ENCODE results near the gene CNDP1.

CNDP1 gene

DNA sequence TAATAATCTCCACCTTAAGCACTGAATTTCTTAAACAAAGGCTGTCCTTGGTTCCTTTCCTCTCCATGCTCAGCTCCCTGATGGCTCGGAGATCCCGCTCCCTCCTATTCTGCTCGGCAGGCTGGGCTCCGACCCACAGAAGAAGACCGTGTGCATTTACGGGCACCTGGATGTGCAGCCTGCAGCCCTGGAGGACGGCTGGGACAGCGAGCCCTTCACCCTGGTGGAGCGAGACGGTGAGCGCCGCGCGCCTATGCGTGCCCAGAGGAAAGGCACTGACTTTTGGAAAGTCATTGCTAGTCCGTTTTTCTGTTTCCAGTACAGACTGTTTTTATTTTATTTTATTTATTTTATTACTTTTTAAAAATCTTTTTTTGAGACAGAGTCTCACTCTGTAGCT, 28.5 kb upstream of the CNDP1 start:
- H2BK12ac ChIP-seq (ENCODE audit: low read length), result no peak overlapping the region
- H3K27ac ChIP-seq (replicated peaks; ENCODE audit: low read length), result no peak overlapping the region
- no peak overlapping the region for H3K9ac ChIP-seq (ENCODE audit: low read depth, low read length, poor library complexity)
- H4K8ac ChIP-seq (ENCODE audit: low read depth, low read length), result no peak overlapping the region
- H4K91ac ChIP-seq (ENCODE audit: low read depth, low read length, poor library complexity), result no peak overlapping the region
- peaks cover 0 to 3% (median 0%) of the 10 kb centered on the region in 3 experiments for H3K27me3 ChIP-seq (ENCODE audit: control insufficient read depth in 3 of 3, insufficient read depth in 3 of 3, low read depth in 1 of 3, low read length in 3 of 3)
- H3K4me3 ChIP-seq (ENCODE audit: low read length in 2 of 2), result no peak overlapping the region
- H3K14ac ChIP-seq (ENCODE audit: low read length), result no peak overlapping the region
- no peak overlapping the region for H2AFZ ChIP-seq (ENCODE audit: low read length)
- H3K4me2 ChIP-seq (ENCODE audit: insufficient read depth, low read length, poor library complexity, severe bottlenecking), result no peak overlapping the region
- peaks cover 0 to 3% of the 10 kb centered on the region in 2 donors for H3K4me1 ChIP-seq (ENCODE audit: control insufficient read depth in 2 of 2, insufficient read depth in 1 of 2, low read depth in 1 of 2, low read length in 2 of 2)
- no peak for DNase-seq (ENCODE audit: low spot score)
- H3K18ac ChIP-seq (ENCODE audit: low read length), result no peak overlapping the region
- H2BK120ac ChIP-seq (ENCODE audit: low read depth, low read length), result no peak overlapping the region
- peaks cover 46 to 94% of the 10 kb centered on the region in 2 donors for H3K36me3 ChIP-seq (replicated peaks in 1 of 2; ENCODE audit: control insufficient read depth in 2 of 2, insufficient read depth in 2 of 2, low read length in 2 of 2)
- H3K79me1 ChIP-seq (ENCODE audit: low read depth, low read length), result peaks cover 5% of the 10 kb centered on the region
- no peak overlapping the region for H2BK15ac ChIP-seq (ENCODE audit: low read length)
- no CpG with 5 or more reads among the region's 16 CpGs for WGBS, 2 donors (ENCODE audit: extremely low coverage in 2 of 2, insufficient read length in 2 of 2, insufficient replicate concordance in 1 of 2)
- no peak overlapping the region for H3K23ac ChIP-seq (ENCODE audit: low read depth, low read length, poor library complexity)
- no peak overlapping the region for H3K4ac ChIP-seq (ENCODE audit: low read length)
- H2AK5ac ChIP-seq (ENCODE audit: low read depth, low read length), result no peak overlapping the region
- H2BK5ac ChIP-seq (ENCODE audit: low read length), result no peak overlapping the region
- H3K9me3 ChIP-seq (replicated peaks in 1 of 2; ENCODE audit: control insufficient read depth in 2 of 2, insufficient read depth in 1 of 2, low read depth in 1 of 2, low read length in 2 of 2), result no peaks in the 10 kb centered on the region

DNA sequence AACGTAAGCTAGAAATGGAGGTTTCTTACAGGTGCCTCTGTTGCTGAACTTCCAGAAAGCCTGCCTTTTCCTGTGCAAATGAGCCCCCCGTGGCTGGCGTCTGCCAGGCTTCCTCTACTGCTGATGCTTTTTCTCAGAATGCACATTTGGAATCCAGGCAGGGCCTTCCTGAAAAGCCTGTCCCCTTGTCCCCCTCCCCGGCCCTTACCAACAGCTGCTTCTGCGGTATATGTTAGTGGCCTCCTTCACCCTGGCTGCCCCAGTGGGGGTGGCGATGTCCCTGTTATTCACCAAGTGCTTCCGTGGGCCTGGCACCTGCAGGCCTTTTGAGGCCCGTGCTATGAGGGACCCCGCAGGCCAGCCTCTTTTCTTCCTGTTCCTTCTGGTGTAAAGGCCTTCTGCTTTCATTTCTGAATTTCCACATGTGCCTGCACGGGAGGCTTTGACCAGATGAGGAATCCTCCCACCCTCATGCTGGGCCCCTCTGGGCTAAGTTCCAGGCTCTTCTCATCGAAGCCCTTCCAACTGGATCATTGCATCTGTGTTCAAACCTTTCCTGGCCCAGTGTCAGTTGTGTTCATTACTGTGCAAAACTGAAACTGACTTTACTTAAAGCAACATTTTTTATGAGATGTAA, 27.7 kb upstream of the CNDP1 start:
- Histone ChIP-seq H4K8ac (ENCODE audit: low read depth, low read length) (no peak overlapping the region), H3K4ac (ENCODE audit: low read length) (no peak overlapping the region), H2AK5ac (ENCODE audit: low read depth, low read length) (no peak overlapping the region), H3K4me2 (ENCODE audit: insufficient read depth, low read length, poor library complexity, severe bottlenecking) (no peak overlapping the region), H3K4me1 (ENCODE audit: control insufficient read depth in 2 of 2, insufficient read depth in 1 of 2, low read depth in 1 of 2, low read length in 2 of 2) (no peaks in the 10 kb centered on the region), H3K14ac (ENCODE audit: low read length) (no peak overlapping the region), H2BK5ac (ENCODE audit: low read length) (no peak overlapping the region), H3K79me1 (ENCODE audit: low read depth, low read length) (peaks cover 5% of the 10 kb centered on the region), H3K36me3 (replicated peaks in 1 of 2; ENCODE audit: control insufficient read depth in 2 of 2, insufficient read depth in 2 of 2, low read length in 2 of 2) (peaks cover 45 to 93% of the 10 kb centered on the region in 2 donors), H2BK15ac (ENCODE audit: low read length) (no peak overlapping the region), H3K27me3 (ENCODE audit: control insufficient read depth in 3 of 3, insufficient read depth in 3 of 3, low read depth in 1 of 3, low read length in 3 of 3) (no peaks in the 10 kb centered on the region), H2BK12ac (ENCODE audit: low read length) (no peak overlapping the region), H2AFZ (ENCODE audit: low read length) (no peak overlapping the region), H2BK120ac (ENCODE audit: low read depth, low read length) (no peak overlapping the region), H4K91ac (ENCODE audit: low read depth, low read length, poor library complexity) (no peak overlapping the region), H3K23ac (ENCODE audit: low read depth, low read length, poor library complexity) (no peak overlapping the region), H3K4me3 (ENCODE audit: low read length in 2 of 2) (no peak overlapping the region), H3K9me3 (replicated peaks in 1 of 2; ENCODE audit: control insufficient read depth in 2 of 2, insufficient read depth in 1 of 2, low read depth in 1 of 2, low read length in 2 of 2) (no peaks in the 10 kb centered on the region), H3K18ac (ENCODE audit: low read length) (no peak overlapping the region), H3K9ac (ENCODE audit: low read depth, low read length, poor library complexity) (no peak overlapping the region), H3K27ac (replicated peaks; ENCODE audit: low read length) (no peak overlapping the region)
- no peak for DNase-seq (ENCODE audit: low spot score)
- WGBS, 2 donors (ENCODE audit: extremely low coverage in 2 of 2, insufficient read length in 2 of 2, insufficient replicate concordance in 1 of 2), result no CpG with 5 or more reads among the region's 11 CpGs

DNA sequence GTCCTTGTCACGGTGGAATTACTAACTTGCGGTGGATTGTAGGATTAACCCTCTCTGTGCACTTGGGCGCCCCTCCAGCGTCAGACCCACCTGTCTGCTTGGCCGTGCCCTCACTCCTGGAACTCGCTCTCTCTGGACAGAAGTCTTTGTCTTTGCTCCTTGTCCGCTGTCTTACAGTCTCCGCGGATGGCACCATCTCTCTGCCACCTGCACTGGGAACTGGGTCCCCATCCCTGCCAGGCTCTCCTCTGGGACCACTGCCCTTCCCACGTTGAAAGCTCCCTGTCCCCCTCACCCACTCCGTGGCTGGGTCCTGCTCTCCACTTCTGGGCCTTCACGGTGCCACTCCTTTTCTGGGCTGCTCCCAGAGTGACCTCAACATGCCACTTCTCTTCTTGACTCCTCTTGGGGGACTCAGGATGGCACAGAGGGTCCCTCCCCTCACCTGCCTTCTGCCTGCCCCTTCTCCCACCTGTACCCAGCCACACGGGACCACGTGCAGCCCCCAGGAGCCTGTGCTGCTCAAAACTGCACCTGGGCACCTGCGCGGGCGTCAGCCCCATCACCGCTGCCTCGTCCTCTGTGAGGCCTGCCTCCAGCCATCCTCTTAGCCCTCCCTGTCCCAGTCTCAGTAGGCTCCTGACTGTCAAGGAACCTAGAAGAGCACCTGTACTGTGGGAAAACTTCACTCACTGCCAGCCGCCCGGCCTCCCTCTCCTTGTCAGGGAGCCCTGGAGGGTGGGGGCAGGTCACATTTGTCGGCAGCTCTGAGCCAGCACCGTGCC, 27.0 kb upstream of the CNDP1 start:
- no peaks in the 10 kb centered on the region for H3K4me1 ChIP-seq (ENCODE audit: control insufficient read depth in 2 of 2, insufficient read depth in 1 of 2, low read depth in 1 of 2, low read length in 2 of 2)
- H2AK5ac ChIP-seq (ENCODE audit: low read depth, low read length), result no peak overlapping the region
- H3K27ac ChIP-seq (replicated peaks; ENCODE audit: low read length), result no peak overlapping the region
- no peak overlapping the region for H4K8ac ChIP-seq (ENCODE audit: low read depth, low read length)
- H3K4me3 ChIP-seq (ENCODE audit: low read length in 2 of 2), result no peak overlapping the region
- no peak overlapping the region for H2BK120ac ChIP-seq (ENCODE audit: low read depth, low read length)
- H3K9me3 ChIP-seq (replicated peaks in 1 of 2; ENCODE audit: control insufficient read depth in 2 of 2, insufficient read depth in 1 of 2, low read depth in 1 of 2, low read length in 2 of 2), result no peaks in the 10 kb centered on the region
- H2BK5ac ChIP-seq (ENCODE audit: low read length), result no peak overlapping the region
- H3K4me2 ChIP-seq (ENCODE audit: insufficient read depth, low read length, poor library complexity, severe bottlenecking), result no peak overlapping the region
- H3K4ac ChIP-seq (ENCODE audit: low read length), result no peak overlapping the region
- H3K23ac ChIP-seq (ENCODE audit: low read depth, low read length, poor library complexity), result no peak overlapping the region
- no peak for DNase-seq (ENCODE audit: low spot score)
- peaks cover 5% of the 10 kb centered on the region for H3K79me1 ChIP-seq (ENCODE audit: low read depth, low read length)
- H3K27me3 ChIP-seq (ENCODE audit: control insufficient read depth in 3 of 3, insufficient read depth in 3 of 3, low read depth in 1 of 3, low read length in 3 of 3), result no peaks in the 10 kb centered on the region
- H3K14ac ChIP-seq (ENCODE audit: low read length), result no peak overlapping the region
- no peak overlapping the region for H3K18ac ChIP-seq (ENCODE audit: low read length)
- H4K91ac ChIP-seq (ENCODE audit: low read depth, low read length, poor library complexity), result no peak overlapping the region
- H2BK15ac ChIP-seq (ENCODE audit: low read length), result no peak overlapping the region
- no peak overlapping the region for H2AFZ ChIP-seq (ENCODE audit: low read length)
- H3K9ac ChIP-seq (ENCODE audit: low read depth, low read length, poor library complexity), result no peak overlapping the region
- no peak overlapping the region for H2BK12ac ChIP-seq (ENCODE audit: low read length)
- WGBS, 2 donors (ENCODE audit: extremely low coverage in 2 of 2, insufficient read length in 2 of 2, insufficient replicate concordance in 1 of 2), result no CpG with 5 or more reads among the region's 23 CpGs
- peaks cover 51 to 95% of the 10 kb centered on the region in 2 donors for H3K36me3 ChIP-seq (replicated peaks in 1 of 2; ENCODE audit: control insufficient read depth in 2 of 2, insufficient read depth in 2 of 2, low read length in 2 of 2)

GRCh38 chr18:74507927-74508326, 26.4 kb upstream of the CNDP1 start:
- no peak overlapping the region for H3K27ac ChIP-seq (replicated peaks; ENCODE audit: low read length)
- H3K4me1 ChIP-seq (ENCODE audit: control insufficient read depth in 2 of 2, insufficient read depth in 1 of 2, low read depth in 1 of 2, low read length in 2 of 2), result no peaks in the 10 kb centered on the region
- H3K4me2 ChIP-seq (ENCODE audit: insufficient read depth, low read length, poor library complexity, severe bottlenecking), result no peak overlapping the region
- H2BK5ac ChIP-seq (ENCODE audit: low read length), result no peak overlapping the region
- H3K4me3 ChIP-seq (ENCODE audit: low read length in 2 of 2), result no peak overlapping the region
- no peak overlapping the region for H2BK15ac ChIP-seq (ENCODE audit: low read length)
- no peaks in the 10 kb centered on the region for H3K9me3 ChIP-seq (replicated peaks in 1 of 2; ENCODE audit: control insufficient read depth in 2 of 2, insufficient read depth in 1 of 2, low read depth in 1 of 2, low read length in 2 of 2)
- H3K4ac ChIP-seq (ENCODE audit: low read length), result no peak overlapping the region
- no peak overlapping the region for H4K91ac ChIP-seq (ENCODE audit: low read depth, low read length, poor library complexity)
- H2BK120ac ChIP-seq (ENCODE audit: low read depth, low read length), result no peak overlapping the region
- peak overlapping the region; percentile 58 for H3K23ac ChIP-seq (ENCODE audit: low read depth, low read length, poor library complexity)
- H2BK12ac ChIP-seq (ENCODE audit: low read length), result no peak overlapping the region
- no peak overlapping the region for H3K9ac ChIP-seq (ENCODE audit: low read depth, low read length, poor library complexity)
- H3K36me3 ChIP-seq (replicated peaks in 1 of 2; ENCODE audit: control insufficient read depth in 2 of 2, insufficient read depth in 2 of 2, low read length in 2 of 2), result peaks cover 53 to 95% of the 10 kb centered on the region in 2 donors
- no peak for DNase-seq (ENCODE audit: low spot score)
- no peaks in the 10 kb centered on the region for H3K27me3 ChIP-seq (ENCODE audit: control insufficient read depth in 3 of 3, insufficient read depth in 3 of 3, low read depth in 1 of 3, low read length in 3 of 3)
- no peak overlapping the region for H2AFZ ChIP-seq (ENCODE audit: low read length)
- no peak overlapping the region for H3K14ac ChIP-seq (ENCODE audit: low read length)
- H2AK5ac ChIP-seq (ENCODE audit: low read depth, low read length), result no peak overlapping the region
- no peak overlapping the region for H3K18ac ChIP-seq (ENCODE audit: low read length)
- WGBS, 2 donors (ENCODE audit: extremely low coverage in 2 of 2, insufficient read length in 2 of 2, insufficient replicate concordance in 1 of 2), result no CpG with 5 or more reads among the region's 14 CpGs
- no peak overlapping the region for H4K8ac ChIP-seq (ENCODE audit: low read depth, low read length)
- H3K79me1 ChIP-seq (ENCODE audit: low read depth, low read length), result peaks cover 5% of the 10 kb centered on the region

Measured in neuronal stem cell (in vitro differentiated cells).